Endothelial cell of umbilical vein (primary cell): ENCODE measurements around the gene TCN1. TPM values are rescaled to one million over a fixed set of nuclear protein-coding genes. Genes with fewer than 3 reads are reported as not detected.
A peak's percentile ranks its signal among the peaks of the same experiment; 100 is the strongest.

Experiments
- BruUV-seq: library from RNA; stranded (reverse); fragments of 400-500 nt; replicated peaks from 2 replicates; lab custom pipeline; 2021; lab: Mats Ljungman, UMichigan
- CTCF ChIA-PET: fragments of 300-600, 350-600 bp; sonication (Branson Sonifier 250); formaldehyde crosslinking; loops from one replicate; lab custom pipeline; 2021; ENCODE audit warnings: antibody characterized with exemption, inconsistent platforms; lab: Charles Lee
- POLR2A ChIA-PET: fragments of 300-600, 350-600 bp; sonication (Branson Sonifier 250); formaldehyde crosslinking; loops from one replicate; lab custom pipeline; 2021; ENCODE audit warnings: antibody characterized with exemption, inconsistent platforms; lab: Charles Lee
- DNase-seq: peaks from one replicate; pipeline ENCODE4 v3.0.0-alpha.2; 2011; ENCODE audit warnings: low read depth, low spot score
- FAIRE-seq: peaks from 2 replicates; lab custom pipeline; 2011; peaks lifted over from hg19 to GRCh38; lab: Jason Lieb, UNC
- H2AFZ ChIP-seq: 2 replicates; pipeline ENCODE4 v1.6.0; 2012; ENCODE audit warnings: low read depth, low read length, control low read depth, inconsistent platforms
- H3K27ac ChIP-seq: 2 replicates; pipeline ENCODE4 v1.5.1; 2011; ENCODE audit warnings: low read depth, mild to moderate bottlenecking, control low read depth, low read length, moderate library complexity; ENCODE audit not compliant: insufficient read depth
- H3K27me3 ChIP-seq, 2 experiments: 2 replicates each; pipeline versions ENCODE4 v1.6.0 to v1.6.1; 2011; ENCODE audit warnings: low read length in 2 of 2, mixed read lengths in 1 of 2; ENCODE audit not compliant: control insufficient read depth in 2 of 2, insufficient read depth in 2 of 2
- H3K36me3 ChIP-seq, 2 experiments: 2 replicates in 1 of 2; 3 replicates in 1 of 2; pipeline ENCODE4 v1.5.1; 2011; ENCODE audit warnings: low read length in 2 of 2, mild to moderate bottlenecking in 1 of 2, moderate library complexity in 1 of 2; ENCODE audit not compliant: control insufficient read depth in 2 of 2, insufficient read depth in 2 of 2; ENCODE audit errors: extremely low read depth in 1 of 2
- H3K4me1 ChIP-seq: 3 replicates; pipeline ENCODE4 v1.5.1; 2011; ENCODE audit warnings: mild to moderate bottlenecking, low read length; ENCODE audit not compliant: control insufficient read depth, insufficient read depth; ENCODE audit errors: extremely low read depth
- H3K4me2 ChIP-seq: 2 replicates; pipeline ENCODE4 v1.6.1; 2011; ENCODE audit warnings: low read length, control low read depth, mixed read lengths; ENCODE audit not compliant: insufficient read depth
- H3K4me3 ChIP-seq, 3 experiments: fragments of 200-600 bp in 1 of 3; sonication (generic), shearing (Covaris generic) in 1 of 3; replicated peaks in 1 of 3; 2 replicates each; pipeline ENCODE4 v1.5.1; 2011 to 2016; ENCODE audit warnings: control low read depth in 3 of 3, low read length in 3 of 3, mild to moderate bottlenecking in 2 of 3, inconsistent platforms in 1 of 3, low read depth in 1 of 3, moderate library complexity in 1 of 3; ENCODE audit not compliant: insufficient read depth in 1 of 3
- H3K79me2 ChIP-seq: 2 replicates; pipeline ENCODE4 v1.6.0; 2012; ENCODE audit warnings: low read length, inconsistent platforms; ENCODE audit not compliant: control insufficient read depth, insufficient read depth
- H3K9ac ChIP-seq: replicated peaks from 2 replicates; pipeline ENCODE3; 2011; ENCODE audit warnings: low read length, control low read depth; ENCODE audit not compliant: insufficient read depth; ENCODE audit errors: extremely low read depth
- H3K9me1 ChIP-seq: replicated peaks from 3 replicates; pipeline ENCODE4 v1.6.0; 2011; ENCODE audit warnings: mild to moderate bottlenecking, low read length; ENCODE audit not compliant: control insufficient read depth, insufficient read depth; ENCODE audit errors: extremely low read depth
- H3K9me3 ChIP-seq: replicated peaks from 2 replicates; pipeline ENCODE4 v1.5.1; 2012; ENCODE audit warnings: low read length, inconsistent platforms; ENCODE audit not compliant: control insufficient read depth, insufficient read depth
- H4K20me1 ChIP-seq: replicated peaks from 2 replicates; pipeline ENCODE3; 2011; ENCODE audit warnings: mild to moderate bottlenecking, low read length; ENCODE audit not compliant: control insufficient read depth, insufficient read depth; ENCODE audit errors: extremely low read depth
- JUN ChIP-seq: IDR thresholded peaks from 2 replicates; pipeline ENCODE4 v1.6.1; 2011; ENCODE audit warnings: borderline replicate concordance, low read depth; ENCODE audit not compliant: insufficient read length, insufficient read depth
- MAX ChIP-seq: IDR thresholded peaks from 2 replicates; pipeline ENCODE4 v1.6.1; 2011; ENCODE audit not compliant: insufficient read depth, insufficient read length
- MYC ChIP-seq: IDR thresholded peaks from one replicate; pipeline ENCODE4 v1.6.1; 2011; ENCODE audit warnings: mild to moderate bottlenecking, low read depth, low read length
- POLR2AphosphoS5 ChIP-seq: IDR thresholded peaks from 2 replicates; pipeline ENCODE4 v1.6.1; 2012; ENCODE audit warnings: low read depth, mild to moderate bottlenecking, control low read depth, low read length, moderate library complexity; ENCODE audit not compliant: insufficient read depth
- dilution Hi-C: fragments of 300-500 bp; cut with MboI; formaldehyde crosslinking; loops from one replicate; pipeline ENCODE4 v1.15.0; 2019; ENCODE audit warnings: low sequenced_read_pairs; ENCODE audit not compliant: extremely low pct_ligation_motif_present
- intact Hi-C: fragments of 100-400 bp; cut with micrococcal nuclease; formaldehyde crosslinking; loops from one replicate; pipeline ENCODE4 v1.10.0; 2022
- polyA plus RNA-seq, 4 experiments: library from polyadenylated mRNA; depleted of rRNA in 3 of 4; stranded (reverse) in 3 of 4; unstranded in 1 of 4; fragments of >200 nt; gene quantifications; 2 replicates each; pipeline versions ENCODE4 v1.2.1 to v1.2.3, GENCODE V29; 2011 to 2012; ENCODE audit warnings: missing spikeins in 1 of 4
- total RNA-seq: library from RNA; stranded (reverse); gene quantifications from 2 replicates; pipeline ENCODE4 v1.2.3, GENCODE V29; 2021
- TF ChIP-seq, protein P1 (sequence below), 2 donors: IDR thresholded peaks; 1 replicate in 1 of 2; 2 replicates in 1 of 2; pipeline ENCODE4 v1.5.1; 2011; ENCODE audit warnings: low read length in 2 of 2, mild to moderate bottlenecking in 2 of 2, moderate library complexity in 2 of 2, control low read depth in 1 of 2, inconsistent platforms in 1 of 2, low read depth in 1 of 2; ENCODE audit not compliant: insufficient read depth in 1 of 2; ENCODE audit errors: extremely low read depth in 1 of 2

TCN1 gene
- total and polyA plus RNA-seq, 2 donors (not counting 3 experiments of a cell fraction or from before 2014, with no cell fraction given): not detected

DNA sequence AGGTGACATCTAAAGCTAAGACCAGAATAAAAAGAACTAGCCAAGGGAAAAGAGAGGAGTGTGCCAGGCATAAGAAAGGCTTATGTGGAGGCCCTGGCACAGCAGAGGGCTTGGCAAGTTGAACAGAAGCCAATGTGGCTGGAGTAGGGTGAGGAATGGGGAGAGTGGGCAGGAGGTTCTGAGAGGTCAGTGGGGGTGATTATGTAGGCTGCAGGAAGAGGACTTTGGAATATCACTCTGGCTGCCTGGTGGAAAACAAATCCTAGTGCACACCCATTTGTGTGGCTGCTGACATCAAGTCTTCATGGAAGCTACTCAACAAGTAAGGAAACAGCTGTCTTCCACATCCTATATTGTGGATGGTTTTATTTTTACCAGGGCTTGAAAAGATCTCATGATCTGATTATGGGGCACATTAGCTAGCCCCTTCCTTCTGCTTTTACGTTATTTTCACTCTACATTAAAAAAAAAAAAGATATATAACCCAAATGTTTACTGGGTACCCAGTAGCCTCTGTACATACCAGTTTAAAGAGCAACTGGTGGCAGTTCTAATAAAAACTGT is 59.2 kb downstream of the TCN1 start:
- CTCF ChIA-PET: interaction anchor here (4.6 to 5.1 kb wide), 2 partner anchors 53 to 112 kb away, joined by 29 to 32 read pairs; partner anchors contain the start of gene STX3
- Histone ChIP-seq H3K4me3 (no peak overlapping the region), H4K20me1 (no peaks in the 10 kb centered on the region), H3K79me2 (peaks cover 8% of the 10 kb centered on the region), H3K27ac (no peak overlapping the region), H3K27me3 (no peaks in the 10 kb centered on the region), H3K9me3 (no peaks in the 10 kb centered on the region), H3K9me1 (no peaks in the 10 kb centered on the region), H3K4me2 (no peak overlapping the region), H3K4me1 (peaks cover 10% of the 10 kb centered on the region), H2AFZ (no peak overlapping the region), H3K9ac (no peak overlapping the region), H3K36me3 (peaks cover 17 to 18% of the 10 kb centered on the region in 2 experiments)
- intact Hi-C loops (no loop called here), dilution Hi-C loops (no loop called here)
- DNase-seq (peak; percentile 64), FAIRE-seq (no peak)
- TF ChIP-seq MAX (no peak), JUN (no peak), POLR2AphosphoS5 (peak; percentile 18), MYC (no peak)
- TF ChIP-seq, protein P1, sequence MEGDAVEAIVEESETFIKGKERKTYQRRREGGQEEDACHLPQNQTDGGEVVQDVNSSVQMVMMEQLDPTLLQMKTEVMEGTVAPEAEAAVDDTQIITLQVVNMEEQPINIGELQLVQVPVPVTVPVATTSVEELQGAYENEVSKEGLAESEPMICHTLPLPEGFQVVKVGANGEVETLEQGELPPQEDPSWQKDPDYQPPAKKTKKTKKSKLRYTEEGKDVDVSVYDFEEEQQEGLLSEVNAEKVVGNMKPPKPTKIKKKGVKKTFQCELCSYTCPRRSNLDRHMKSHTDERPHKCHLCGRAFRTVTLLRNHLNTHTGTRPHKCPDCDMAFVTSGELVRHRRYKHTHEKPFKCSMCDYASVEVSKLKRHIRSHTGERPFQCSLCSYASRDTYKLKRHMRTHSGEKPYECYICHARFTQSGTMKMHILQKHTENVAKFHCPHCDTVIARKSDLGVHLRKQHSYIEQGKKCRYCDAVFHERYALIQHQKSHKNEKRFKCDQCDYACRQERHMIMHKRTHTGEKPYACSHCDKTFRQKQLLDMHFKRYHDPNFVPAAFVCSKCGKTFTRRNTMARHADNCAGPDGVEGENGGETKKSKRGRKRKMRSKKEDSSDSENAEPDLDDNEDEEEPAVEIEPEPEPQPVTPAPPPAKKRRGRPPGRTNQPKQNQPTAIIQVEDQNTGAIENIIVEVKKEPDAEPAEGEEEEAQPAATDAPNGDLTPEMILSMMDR (IDR thresholded peaks at IDR 0.05; ENCODE audit: extremely low read depth in 1 of 2, insufficient read depth in 1 of 2, low read depth in 1 of 2, low read length in 2 of 2): no peak
- POLR2A ChIA-PET: no interaction called here
- no TSS peak for BruUV-seq
